Cardiac fibroblast (primary cell): ENCODE results near the gene ULK1.
"Not testable (repeated sequence)": the region's sequence is repeated elsewhere in the genome, so short reads cannot be mapped to it uniquely, and the experiment has no call there.

Source experiments
- DNase-seq, 2 donors: peaks; one replicate each; pipeline versions ENCODE4 v3.0.0 to v3.0.0-alpha.2; 2010; ENCODE audit warnings: low read depth in 2 of 2
- H3K4me3 ChIP-seq, 2 donors: replicated peaks in 1 of 2; 1 replicate in 1 of 2; 2 replicates in 1 of 2; pipeline ENCODE4 v1.5.1; 2011; ENCODE audit warnings: low read depth in 2 of 2, low read length in 2 of 2, mild to moderate bottlenecking in 2 of 2, moderate library complexity in 1 of 2
- TF ChIP-seq, protein P1 (sequence below): IDR thresholded peaks from one replicate; pipeline ENCODE4 v1.5.1; 2011; ENCODE audit warnings: low read depth, mild to moderate bottlenecking, low read length, inconsistent platforms

The ULK1 gene

DNA sequence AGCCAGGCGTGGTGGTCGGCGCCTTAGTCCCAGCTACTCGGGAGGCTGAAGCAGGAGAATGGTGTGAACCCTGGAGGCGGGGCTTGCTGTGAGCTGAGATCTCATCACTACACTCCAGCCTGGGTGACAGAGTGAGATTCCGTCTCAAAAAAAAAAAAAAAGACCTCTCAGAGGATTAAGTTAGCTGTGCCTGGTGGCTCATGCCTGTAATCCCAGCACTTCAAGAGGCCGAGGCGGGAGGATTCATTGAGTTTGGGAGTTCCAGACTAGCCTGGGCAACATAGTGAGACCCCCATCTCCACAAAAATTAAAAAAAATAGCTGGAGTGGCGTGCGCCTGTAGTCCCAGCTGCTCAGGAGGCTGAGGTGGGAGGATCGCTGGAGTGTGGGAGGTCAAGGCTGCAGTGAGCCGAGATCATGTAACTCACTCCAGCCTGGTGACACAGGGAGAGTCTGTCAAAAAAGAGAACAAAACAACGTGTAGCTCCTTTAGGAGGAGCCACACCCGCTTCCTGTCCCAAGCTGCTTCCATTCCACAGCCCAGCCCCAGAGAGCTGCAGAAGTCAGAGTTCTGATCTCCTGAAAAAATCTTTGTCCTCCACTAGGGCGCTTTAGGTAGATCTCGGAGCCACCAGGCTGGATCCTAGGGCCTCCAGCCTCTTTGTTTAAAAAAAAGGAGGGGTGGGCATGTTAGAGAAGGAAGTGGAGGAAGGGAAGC lies 11.5 kb upstream of the ULK1 start:
- H3K4me3 ChIP-seq, result no peak overlapping the region
- TF ChIP-seq, protein P1, sequence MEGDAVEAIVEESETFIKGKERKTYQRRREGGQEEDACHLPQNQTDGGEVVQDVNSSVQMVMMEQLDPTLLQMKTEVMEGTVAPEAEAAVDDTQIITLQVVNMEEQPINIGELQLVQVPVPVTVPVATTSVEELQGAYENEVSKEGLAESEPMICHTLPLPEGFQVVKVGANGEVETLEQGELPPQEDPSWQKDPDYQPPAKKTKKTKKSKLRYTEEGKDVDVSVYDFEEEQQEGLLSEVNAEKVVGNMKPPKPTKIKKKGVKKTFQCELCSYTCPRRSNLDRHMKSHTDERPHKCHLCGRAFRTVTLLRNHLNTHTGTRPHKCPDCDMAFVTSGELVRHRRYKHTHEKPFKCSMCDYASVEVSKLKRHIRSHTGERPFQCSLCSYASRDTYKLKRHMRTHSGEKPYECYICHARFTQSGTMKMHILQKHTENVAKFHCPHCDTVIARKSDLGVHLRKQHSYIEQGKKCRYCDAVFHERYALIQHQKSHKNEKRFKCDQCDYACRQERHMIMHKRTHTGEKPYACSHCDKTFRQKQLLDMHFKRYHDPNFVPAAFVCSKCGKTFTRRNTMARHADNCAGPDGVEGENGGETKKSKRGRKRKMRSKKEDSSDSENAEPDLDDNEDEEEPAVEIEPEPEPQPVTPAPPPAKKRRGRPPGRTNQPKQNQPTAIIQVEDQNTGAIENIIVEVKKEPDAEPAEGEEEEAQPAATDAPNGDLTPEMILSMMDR, result no peak
- peak in 1 of 2 donors; percentile 15 for DNase-seq

DNA sequence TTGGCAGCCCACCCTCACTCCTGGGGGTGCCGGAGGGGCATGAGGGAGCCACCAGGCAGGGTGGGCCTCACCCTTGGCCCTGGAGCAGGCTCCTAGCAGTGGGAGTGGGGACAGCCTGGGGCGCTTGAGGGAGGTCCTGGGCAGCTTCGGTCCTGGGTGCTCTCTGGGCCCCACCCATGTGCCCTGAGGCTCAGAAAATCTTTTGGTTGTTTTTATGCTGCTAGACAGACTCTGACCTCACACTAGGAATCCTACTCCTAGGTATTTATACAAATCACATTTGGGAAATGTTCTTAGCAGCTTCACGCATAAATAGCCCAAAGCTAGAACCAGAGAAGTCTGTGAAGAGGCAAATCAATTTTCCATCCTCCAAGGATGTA lies 10.9 kb upstream of the ULK1 start:
- H3K4me3 ChIP-seq, result no peak overlapping the region
- no peak for DNase-seq
- TF ChIP-seq, protein P1, result no peak

DNA sequence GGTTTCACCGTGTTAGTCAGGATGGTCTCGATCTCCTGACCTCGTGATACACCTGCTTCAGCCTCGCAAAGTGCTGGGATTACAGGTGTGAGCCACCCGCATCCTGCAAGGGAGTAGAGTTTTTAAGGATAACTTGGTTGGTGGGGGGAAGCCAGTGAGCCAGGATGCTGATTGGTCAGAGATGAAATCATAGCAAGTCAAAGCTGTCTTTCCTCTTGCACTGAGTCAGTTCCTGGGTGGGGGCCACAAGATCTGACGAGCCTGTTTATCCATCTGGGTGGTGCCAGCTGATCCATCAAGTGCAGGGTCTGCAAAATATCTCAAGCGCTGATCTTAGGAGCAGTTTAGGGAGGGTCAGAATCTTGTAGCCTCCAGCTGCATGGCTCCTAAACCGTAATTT lies 9.3 kb upstream of the ULK1 start:
- H3K4me3 ChIP-seq, result not testable (repeated sequence)
- DNase-seq, result peak in 1 of 2 donors; percentile 35

DNA sequence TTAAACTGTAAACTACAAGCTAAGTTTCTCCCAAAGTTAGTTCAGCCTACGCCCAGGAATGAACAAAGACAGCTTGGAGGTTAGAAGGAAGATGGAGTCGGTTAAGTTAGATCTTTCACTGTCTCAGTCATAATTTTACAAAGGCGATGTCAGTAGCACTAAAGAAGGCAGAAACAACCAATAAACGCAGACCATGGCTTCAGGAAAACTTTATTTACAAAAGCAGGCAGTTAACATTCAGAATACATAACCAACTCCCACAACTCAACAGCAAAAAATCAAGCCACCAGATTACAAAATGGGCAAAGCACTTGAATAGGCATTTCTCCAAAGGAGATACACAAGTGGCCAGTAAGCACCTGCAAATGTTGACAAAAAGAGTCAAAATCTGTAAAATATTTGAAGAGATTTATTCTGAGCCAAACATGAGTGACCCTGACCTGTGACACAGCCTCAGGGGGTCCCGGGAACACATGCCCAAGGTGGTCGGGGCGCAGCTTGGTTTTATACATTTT lies 8.8 kb upstream of the ULK1 start:
- no peak for DNase-seq
- TF ChIP-seq, protein P1, result no peak
- H3K4me3 ChIP-seq, result no peak overlapping the region

DNA sequence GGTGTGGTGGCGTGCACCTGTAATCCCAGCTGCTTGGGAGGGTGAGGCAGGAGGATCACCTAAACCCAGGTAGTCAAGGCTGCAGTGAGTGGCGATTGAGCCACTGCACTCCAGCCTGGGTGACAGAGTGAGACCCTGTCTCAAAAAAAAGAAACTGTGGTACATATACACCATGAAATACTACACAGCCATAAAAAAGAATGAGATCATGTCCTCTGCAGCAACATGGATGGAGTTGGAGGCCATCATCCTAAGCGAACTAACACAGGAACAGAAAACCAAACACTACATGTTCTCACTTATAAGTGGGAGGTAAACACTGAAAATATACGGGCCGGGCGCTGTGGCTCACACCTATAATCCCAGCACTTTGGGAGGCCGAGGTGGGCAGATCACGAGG lies 2.7 kb upstream of the ULK1 start:
- not testable (repeated sequence) for DNase-seq, H3K4me3 ChIP-seq

DNA sequence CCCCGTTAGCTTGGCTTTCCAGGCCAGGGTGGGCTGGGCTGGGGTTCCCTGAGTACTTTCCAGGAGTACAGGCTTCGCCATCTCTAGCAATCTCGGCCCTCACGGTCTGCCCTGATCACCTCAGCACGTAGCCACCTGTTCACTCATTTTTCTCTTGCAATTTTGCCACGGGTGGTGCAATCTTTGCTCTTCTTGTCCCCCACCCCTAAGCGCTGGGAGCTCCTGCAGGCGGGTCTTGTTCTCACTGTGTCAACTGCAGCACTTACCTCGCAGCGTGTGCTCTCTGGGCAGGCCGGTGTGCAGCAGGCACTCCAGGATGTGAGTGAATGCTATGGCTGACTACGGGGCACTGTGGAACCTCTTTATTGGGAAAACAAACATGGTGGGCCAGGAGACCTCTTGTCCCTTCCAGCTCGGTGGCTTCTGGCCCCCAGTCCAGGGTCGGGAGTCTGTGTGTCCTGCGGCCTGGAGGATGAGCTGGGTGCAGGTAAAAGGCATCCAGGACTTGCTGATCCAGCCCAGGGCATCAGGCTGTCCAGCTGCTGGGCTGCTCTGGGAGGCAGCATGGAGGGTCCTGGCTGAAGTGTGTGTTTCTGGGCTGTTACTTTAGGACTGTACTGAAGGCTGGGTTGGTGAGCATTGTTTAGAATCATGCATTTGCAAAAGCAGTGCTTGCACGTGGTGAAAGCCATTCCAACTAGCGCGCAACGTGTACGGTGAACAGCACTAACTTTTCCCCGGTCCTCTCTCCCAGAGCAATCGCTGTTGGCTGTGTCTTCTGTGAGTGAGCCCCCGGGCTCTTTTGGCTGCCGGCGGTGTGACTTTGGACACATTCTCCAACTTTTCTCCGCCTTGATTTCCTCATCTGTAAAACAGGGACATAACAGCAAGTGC lies 1.5 kb upstream of the ULK1 start:
- no peak for DNase-seq
- TF ChIP-seq, protein P1, result no peak
- no peak overlapping the region for H3K4me3 ChIP-seq

DNA sequence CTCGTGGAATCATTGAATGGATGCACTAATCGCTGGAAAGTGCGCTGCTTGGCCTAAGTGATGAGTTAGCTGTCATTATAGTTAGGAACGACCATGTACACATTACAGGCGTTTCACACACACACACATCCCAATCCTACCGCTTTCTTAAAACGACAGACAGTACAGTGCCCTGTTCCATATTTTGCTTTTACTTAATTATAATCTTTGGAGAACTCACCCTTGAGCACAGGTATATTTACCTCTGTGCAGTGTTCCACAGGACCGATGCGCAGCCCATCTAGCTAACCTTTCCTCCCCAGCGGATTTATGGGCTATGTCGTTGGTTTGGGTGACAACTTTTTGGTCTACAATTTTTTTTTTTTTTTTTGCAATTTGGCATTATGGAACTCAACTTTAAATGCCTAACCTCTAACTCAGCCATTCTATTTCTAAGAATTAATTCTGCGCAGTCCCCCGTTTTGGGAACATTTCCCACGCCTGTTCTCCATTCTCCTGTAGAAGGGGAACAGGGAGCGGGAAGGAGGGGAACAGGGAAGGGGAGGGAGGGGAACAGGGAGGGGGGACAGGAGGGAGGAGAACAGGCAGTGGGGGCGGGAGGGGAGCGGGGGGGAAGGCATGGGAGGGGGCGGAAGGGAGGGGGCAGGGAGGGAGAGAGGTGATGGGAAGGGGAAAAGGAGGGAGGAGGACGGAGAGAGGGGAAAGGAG lies 663 bp upstream of the ULK1 start:
- H3K4me3 ChIP-seq, result peak overlapping the region in 1 of 2 donors; percentile 10
- peak in 1 of 2 donors; percentile 20 for DNase-seq
- TF ChIP-seq, protein P1, result no peak
